ENCODE measurements around the gene TAF6. TPM values are rescaled to one million over a fixed set of nuclear protein-coding genes. Genes with fewer than 3 reads are reported as not detected.

TAF6 gene
- total and polyA plus RNA-seq, 12 donors, result 23.5 to 43.3 (median 31.0) TPM

- H3K36me3 ChIP-seq, result no peaks in the 10 kb centered on the region
- H3K9me3 ChIP-seq, result no peaks in the 10 kb centered on the region
- peaks cover 2 to 34% (median 18%) of the 10 kb centered on the region in 9 donors for H3K4me1 ChIP-seq
- peak overlapping the region in 2 of 10 donors; percentile 10 to 36 for H3K27ac ChIP-seq
- no peak overlapping the region for H3K4me3 ChIP-seq
- DNase-seq (no peak), ATAC-seq (no peak)
- intact Hi-C loops (cut with DNase I), result no loop called here
- H3K27me3 ChIP-seq, result peaks cover 0 to 52% (median 18%) of the 10 kb centered on the region in 7 donors
- WGBS, 2 donors, result 68 to 76% methylated on average over 16 of the region's 16 CpGs
- no peak for TF ChIP-seq CTCF (IDR thresholded peaks at IDR 0.05)
Measured at GRCh38 chr7:100166317-100166940, 47.3 kb upstream of the TAF6 start.

GRCh38 chr7:100163871-100164270, 44.7 kb upstream of the TAF6 start:
- no peaks in the 10 kb centered on the region for H3K36me3 ChIP-seq
- DNase-seq, result no peak
- WGBS, 2 donors, result 90 to 93% methylated on average over 5 of the region's 5 CpGs
- no peak overlapping the region for H3K27ac ChIP-seq
- no peak for TF ChIP-seq CTCF (IDR thresholded peaks at IDR 0.05)
- intact Hi-C loops (cut with DNase I), result no loop called here
- ATAC-seq, result no peak
- no peaks in the 10 kb centered on the region for H3K9me3 ChIP-seq
- peaks cover 0 to 27% (median 9%) of the 10 kb centered on the region in 7 donors for H3K27me3 ChIP-seq
- H3K4me1 ChIP-seq, result peaks cover 0 to 33% (median 21%) of the 10 kb centered on the region in 9 donors
- H3K4me3 ChIP-seq, result no peak overlapping the region

DNA sequence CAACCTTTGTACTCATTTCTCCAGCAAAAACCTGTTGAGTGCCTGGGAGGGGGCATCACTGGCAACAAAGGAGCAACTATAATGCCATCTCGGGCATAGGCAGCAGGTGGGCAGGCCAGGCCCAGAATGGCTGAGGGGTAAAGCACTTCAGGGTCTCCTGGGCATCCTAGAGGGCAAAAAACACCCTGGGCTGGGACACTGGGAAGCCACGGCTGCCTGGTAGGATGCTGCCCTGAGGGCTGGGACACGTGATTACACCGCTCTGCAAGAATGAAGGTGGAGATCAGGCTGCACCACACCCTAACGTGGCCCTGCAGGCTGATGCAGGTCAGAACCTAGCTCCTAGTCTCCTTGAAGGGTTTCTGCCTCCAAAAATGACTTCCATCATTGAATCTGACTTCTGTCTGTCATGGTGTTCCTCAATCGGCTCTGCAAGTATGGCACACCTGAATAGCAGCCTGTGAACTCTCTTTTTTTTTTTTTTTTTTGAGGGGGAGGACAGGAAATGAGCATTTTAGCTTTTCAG, 43.9 kb upstream of the TAF6 start:
- no peak for DNase-seq

GRCh38 chr7:100160067-100160466, 40.9 kb upstream of the TAF6 start:
- DNase-seq, result no peak
- Histone ChIP-seq H3K4me1 (peaks cover 7 to 35% (median 20%) of the 10 kb centered on the region in 9 donors), H3K9me3 (no peaks in the 10 kb centered on the region), H3K27me3 (no peaks in the 10 kb centered on the region), H3K4me3 (no peak overlapping the region), H3K36me3 (peaks cover 0 to 22% (median 12%) of the 10 kb centered on the region in 9 donors), H3K27ac (no peak overlapping the region)
- 94% methylated on average over 18 of the region's 18 CpGs for WGBS, 2 donors
- TF ChIP-seq CTCF (IDR thresholded peaks at IDR 0.05), result no peak
- ATAC-seq, result no peak
- intact Hi-C loops (cut with DNase I), result no loop called here

More for the DNA sequence above, 43.9 kb upstream of the TAF6 start:
- Histone ChIP-seq H3K27me3 (peaks cover 0 to 21% (median 9%) of the 10 kb centered on the region in 7 donors), H3K36me3 (no peaks in the 10 kb centered on the region), H3K27ac (peak overlapping the region in 1 of 10 donors; percentile 40), H3K4me3 (no peak overlapping the region), H3K4me1 (peaks cover under 1 to 28% (median 15%) of the 10 kb centered on the region in 9 donors), H3K9me3 (no peaks in the 10 kb centered on the region)
- 75 to 77% methylated on average over 6 of the region's 6 CpGs for WGBS, 2 donors
- intact Hi-C loops (cut with DNase I), result no loop called here
- no peak for ATAC-seq
- no peak for TF ChIP-seq CTCF (IDR thresholded peaks at IDR 0.05)

Data from heart right ventricle (tissue), 16 donors.